DND-41 (cell line): Measurements from ENCODE around the gene MAGEF1.

ENCODE experiments used
- CTCF ChIP-seq: IDR thresholded peaks from 2 replicates; pipeline ENCODE4 v1.5.1; 2012; ENCODE audit warnings: borderline replicate concordance, low read length, moderate library complexity, mild to moderate bottlenecking; ENCODE audit not compliant: poor library complexity, severe bottlenecking; ENCODE audit errors: extremely low read depth
- EZH2 ChIP-seq: IDR thresholded peaks from 3 replicates; pipeline ENCODE4 v1.6.1; 2012; ENCODE audit warnings: borderline replicate concordance, low read depth, mild to moderate bottlenecking, moderate library complexity, low read length, inconsistent platforms; ENCODE audit not compliant: severe bottlenecking

GRCh38 chr3:184757022-184757651 lies 45.3 kb upstream of the MAGEF1 start:
- TF ChIP-seq CTCF (no peak), EZH2 (no peak)
